NCI-H146 treated with DMSO at 0.1 percent for 48 hours (cell line): ENCODE data around the gene ARHGAP31.
A peak's percentile ranks its signal among the peaks of the same experiment; 100 is the strongest.
"Not testable (repeated sequence)": the region's sequence is repeated elsewhere in the genome, so short reads cannot be mapped to it uniquely, and the experiment has no call there.

ENCODE experiments used
- DNase-seq: peaks from one replicate; lab custom pipeline; 2025; ENCODE audit not compliant: unreplicated experiment; lab: John Stamatoyannopoulos, UW

The ARHGAP31 gene

GRCh38 chr3:119293871-119294695, at the start of gene ARHGAP31:
ARHGAP31 (plus strand) TSS chr3:119294383; CDS start chr3:119294905, 522 bp downstream.
- DNase-seq = peak; percentile 36

GRCh38 chr3:119245778-119246177, 48.4 kb upstream of the ARHGAP31 start:
- no peak for DNase-seq

- no peak for DNase-seq
These were observed 39.0 kb upstream of the ARHGAP31 start for GRCh38 chr3:119255214-119255613.

- DNase-seq = no peak
These were observed 37.1 kb upstream of the ARHGAP31 start for GRCh38 chr3:119257111-119257510.

- no peak for DNase-seq
These were observed 36.4 kb upstream of the ARHGAP31 start for GRCh38 chr3:119257654-119258410.

- no peak for DNase-seq
These were observed 35.3 kb upstream of the ARHGAP31 start for GRCh38 chr3:119258915-119259314.

GRCh38 chr3:119259821-119260220, 34.4 kb upstream of the ARHGAP31 start:
- DNase-seq = no peak

GRCh38 chr3:119261055-119261454, 33.1 kb upstream of the ARHGAP31 start:
- DNase-seq = no peak

- DNase-seq = not testable (repeated sequence)
These were observed 24.0 kb upstream of the ARHGAP31 start for GRCh38 chr3:119270212-119270611.

GRCh38 chr3:119276680-119277079, 17.5 kb upstream of the ARHGAP31 start:
- no peak for DNase-seq

- no peak for DNase-seq
These were observed 15.1 kb upstream of the ARHGAP31 start for GRCh38 chr3:119279101-119279554.

- no peak for DNase-seq
These were observed 14.5 kb upstream of the ARHGAP31 start for GRCh38 chr3:119279584-119280243.

- DNase-seq = no peak
These were observed 5.3 kb upstream of the ARHGAP31 start for GRCh38 chr3:119288669-119289403.

- DNase-seq = no peak
These were observed 4.8 kb upstream of the ARHGAP31 start for GRCh38 chr3:119289404-119289770.

- DNase-seq = no peak
These were observed 3.6 kb upstream of the ARHGAP31 start for GRCh38 chr3:119290613-119291012.

GRCh38 chr3:119291062-119291700, 3.0 kb upstream of the ARHGAP31 start:
- DNase-seq = no peak

GRCh38 chr3:119292666-119293065, 1.5 kb upstream of the ARHGAP31 start:
- DNase-seq = no peak

GRCh38 chr3:119293105-119293870, 895 bp upstream of the ARHGAP31 start:
- DNase-seq = no peak
